Naive thymus-derived CD4-positive, alpha-beta T cell (primary cell): Measurements from ENCODE around the gene TMEM170A. TPM values are rescaled to one million over a fixed set of nuclear protein-coding genes. Genes with fewer than 3 reads are reported as not detected.
A peak's percentile ranks its signal among the peaks of the same experiment; 100 is the strongest.

Experiments
- ATAC-seq: fragments of 150-1000 bp; cut with Tn5 transposase; 2 replicates; pipeline ENCODE4 v1.10.0; 2021; ENCODE audit warnings: mild to moderate bottlenecking, moderate library complexity
- CTCF ChIA-PET: fragments of 350-600 bp; sonication (Branson Sonifier 250); formaldehyde crosslinking; loops from one replicate; lab custom pipeline; 2021; ENCODE audit warnings: antibody characterized with exemption; lab: Charles Lee
- POLR2A ChIA-PET: fragments of 350-600 bp; sonication (Branson Sonifier 250); formaldehyde crosslinking; loops from one replicate; lab custom pipeline; 2021; ENCODE audit warnings: antibody characterized with exemption, inconsistent platforms; lab: Charles Lee
- DNase-seq, 9 donors: peaks; one replicate each; pipeline versions ENCODE4 v3.0.0 to v3.0.0-alpha.2; 2020 to 2022; ENCODE audit warnings: mixed read lengths in 1 of 9
- H3K27ac ChIP-seq: one replicate; pipeline ENCODE4 v1.7.0; 2013; ENCODE audit warnings: mild to moderate bottlenecking, low read depth, low read length, moderate library complexity
- H3K27me3 ChIP-seq, 2 donors: one replicate each; pipeline ENCODE4 v1.7.0; 2013; ENCODE audit warnings: low read length in 2 of 2, mild to moderate bottlenecking in 2 of 2, moderate library complexity in 2 of 2; ENCODE audit not compliant: control insufficient read depth in 2 of 2, insufficient read depth in 2 of 2
- H3K36me3 ChIP-seq, 3 experiments: 1 replicate in 2 of 3; 2 replicates in 1 of 3; pipeline ENCODE4 v1.7.0; 2013; ENCODE audit warnings: low read length in 3 of 3, mild to moderate bottlenecking in 3 of 3, moderate library complexity in 1 of 3; ENCODE audit not compliant: insufficient read depth in 3 of 3, control insufficient read depth in 2 of 3
- H3K4me1 ChIP-seq, 2 donors: one replicate each; pipeline ENCODE4 v1.7.0; 2013; ENCODE audit warnings: low read length in 2 of 2, mild to moderate bottlenecking in 2 of 2, moderate library complexity in 1 of 2; ENCODE audit not compliant: control insufficient read depth in 2 of 2, insufficient read depth in 2 of 2
- H3K4me3 ChIP-seq: 2 replicates; pipeline ENCODE4 v1.7.0; 2013; ENCODE audit warnings: mild to moderate bottlenecking, low read length
- H3K9me3 ChIP-seq, 3 experiments: 1 replicate in 2 of 3; 2 replicates in 1 of 3; pipeline ENCODE4 v1.7.0; 2013; ENCODE audit warnings: low read length in 3 of 3; ENCODE audit not compliant: control insufficient read depth in 2 of 3
- H3K27ac Mint-ChIP-seq, 9 donors: one replicate each; pipeline ENCODE4 v1.8.0; 2020 to 2022; ENCODE audit warnings: mixed read lengths in 9 of 9, mild to moderate bottlenecking in 8 of 9, moderate library complexity in 5 of 9, inconsistent platforms in 2 of 9
- H3K27me3 Mint-ChIP-seq, 5 donors: one replicate each; pipeline ENCODE4 v1.8.0; 2021 to 2022; ENCODE audit warnings: mixed read lengths in 5 of 5, mild to moderate bottlenecking in 1 of 5
- H3K36me3 Mint-ChIP-seq, 5 donors: one replicate each; pipeline ENCODE4 v1.8.0; 2020 to 2022; ENCODE audit warnings: mixed read lengths in 5 of 5, mild to moderate bottlenecking in 3 of 5, inconsistent platforms in 1 of 5
- H3K4me1 Mint-ChIP-seq, 7 donors: one replicate each; pipeline ENCODE4 v1.8.0; 2020 to 2022; ENCODE audit warnings: mixed read lengths in 7 of 7, mild to moderate bottlenecking in 3 of 7, inconsistent platforms in 1 of 7
- H3K4me3 Mint-ChIP-seq, 10 donors: one replicate each; pipeline ENCODE4 v1.8.0; 2020 to 2022; ENCODE audit warnings: mild to moderate bottlenecking in 10 of 10, mixed read lengths in 10 of 10, moderate library complexity in 6 of 10, inconsistent platforms in 2 of 10
- H3K9me3 Mint-ChIP-seq, 11 donors: one replicate each; pipeline ENCODE4 v1.8.0; 2020 to 2022; ENCODE audit warnings: mixed read lengths in 11 of 11, mild to moderate bottlenecking in 4 of 11, inconsistent platforms in 1 of 11, moderate library complexity in 1 of 11
- intact Hi-C, 2 donors: fragments of 100-400 bp; cut with micrococcal nuclease; formaldehyde crosslinking; loops; one replicate each; pipeline ENCODE4 v1.15.1; 2023
- polyA plus RNA-seq, 2 donors: library from polyadenylated mRNA; unstranded; fragments of 300-500 nt; fragmentation: Illumina TruSeq; gene quantifications; one replicate each; pipeline ENCODE4 v1.2.3, GENCODE V29; 2021
- total RNA-seq, 6 experiments: library from RNA in 5 of 6; stranded (reverse) in 5 of 6; gene quantifications; 1 replicate in 5 of 6; 2 replicates in 1 of 6; pipeline ENCODE4 v1.2.3 and lab custom pipeline; 2021 to 2026

The TMEM170A gene
- total and polyA plus RNA-seq, 7 experiments from 2014 or later: 31.0 to 50.9 (median 35.9) TPM

GRCh38 chr16:75491876-75492275, 27.4 kb upstream of the TMEM170A start:
- Histone ChIP-seq H3K36me3 (no peaks in the 10 kb centered on the region), H3K9me3 (no peaks in the 10 kb centered on the region), H3K27ac (no peak overlapping the region), H3K27me3 (no peaks in the 10 kb centered on the region), H3K4me3 (no peak overlapping the region), H3K4me1 (no peaks in the 10 kb centered on the region)
- ChIA-PET POLR2A (no interaction called here), CTCF (no interaction called here)
- ATAC-seq (no peak), DNase-seq (no peak)
- intact Hi-C loops: no loop called here
- peaks cover 20 to 27% (median 23%) of the 10 kb centered on the region in 5 donors for H3K27me3 Mint-ChIP-seq
- H3K4me1 Mint-ChIP-seq: peaks cover 6 to 8% (median 7%) of the 10 kb centered on the region in 7 donors
- no peaks in the 10 kb centered on the region for H3K36me3 Mint-ChIP-seq
- no peaks in the 10 kb centered on the region for H3K9me3 Mint-ChIP-seq
- H3K27ac Mint-ChIP-seq: no peak overlapping the region
- no peak overlapping the region for H3K4me3 Mint-ChIP-seq

DNA sequence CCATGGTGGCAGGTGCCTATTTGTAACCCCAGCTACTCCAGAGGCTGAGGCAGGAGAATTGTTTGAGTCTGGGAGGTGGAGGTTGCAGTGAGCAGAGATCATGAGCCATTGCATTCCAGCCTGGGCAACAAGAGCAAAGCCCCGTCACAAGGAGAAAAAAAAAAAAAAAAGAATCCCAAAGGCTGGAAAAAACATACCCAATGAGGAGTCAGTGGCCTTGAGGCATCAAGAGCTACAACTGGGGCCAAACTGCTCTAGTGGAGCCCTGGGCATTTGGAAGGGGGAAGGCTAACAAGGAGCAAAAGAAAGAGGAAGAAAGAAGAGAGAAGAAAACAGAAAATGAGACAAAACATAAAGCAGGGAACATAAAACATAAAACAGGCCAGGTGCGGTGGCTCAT, 23.8 kb upstream of the TMEM170A start:
- Histone ChIP-seq H3K27me3 (no peaks in the 10 kb centered on the region), H3K27ac (no peak overlapping the region), H3K9me3 (no peaks in the 10 kb centered on the region), H3K4me1 (no peaks in the 10 kb centered on the region), H3K36me3 (no peaks in the 10 kb centered on the region), H3K4me3 (no peak overlapping the region)
- H3K4me3 Mint-ChIP-seq: no peak overlapping the region
- H3K27me3 Mint-ChIP-seq: peaks cover 8 to 16% (median 14%) of the 10 kb centered on the region in 5 donors
- ChIA-PET POLR2A (no interaction called here), CTCF (no interaction called here)
- H3K27ac Mint-ChIP-seq: no peak overlapping the region
- no peak for DNase-seq
- H3K36me3 Mint-ChIP-seq: no peaks in the 10 kb centered on the region
- no peak for ATAC-seq
- peaks cover 0 to 3% (median 0%) of the 10 kb centered on the region in 7 donors for H3K4me1 Mint-ChIP-seq
- no peaks in the 10 kb centered on the region for H3K9me3 Mint-ChIP-seq
- intact Hi-C loops: no loop called here

DNA sequence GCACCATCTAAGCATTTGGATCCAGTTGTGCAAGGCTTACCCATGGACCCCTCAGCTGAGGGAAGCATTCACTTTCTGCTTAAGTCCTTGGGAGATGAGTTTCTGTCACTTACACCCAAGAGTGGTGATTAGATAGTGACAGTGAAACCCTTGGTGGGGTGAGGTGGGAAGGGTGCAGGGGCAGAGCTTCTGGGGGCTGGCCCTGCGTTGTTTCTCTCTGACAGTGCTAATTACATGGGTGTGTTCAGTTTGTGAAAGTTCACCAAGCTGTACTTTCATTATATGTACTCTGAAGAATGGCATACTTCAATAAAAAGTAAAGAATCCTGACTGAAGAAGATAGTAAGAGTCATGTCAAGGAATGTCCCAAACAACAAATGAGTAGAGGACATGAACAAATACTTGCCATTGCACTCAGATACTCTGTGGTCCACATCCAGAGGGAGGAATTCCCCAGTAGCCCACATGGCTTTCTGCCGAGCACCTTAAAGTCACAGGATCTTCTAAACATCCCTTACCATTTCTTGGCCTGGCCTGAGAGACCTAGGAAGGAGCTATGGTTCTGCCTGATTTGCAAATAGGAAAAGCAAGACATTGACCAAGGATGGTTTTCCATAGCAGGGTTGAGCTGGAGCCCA, 22.3 kb upstream of the TMEM170A start:
- H3K36me3 Mint-ChIP-seq: no peaks in the 10 kb centered on the region
- ChIA-PET POLR2A (no interaction called here), CTCF (no interaction called here)
- DNase-seq (no peak), ATAC-seq (no peak)
- no peak overlapping the region for H3K4me3 Mint-ChIP-seq
- no peaks in the 10 kb centered on the region for H3K36me3 ChIP-seq
- no peaks in the 10 kb centered on the region for H3K4me1 ChIP-seq
- intact Hi-C loops: no loop called here
- H3K27ac Mint-ChIP-seq: no peak overlapping the region
- H3K9me3 Mint-ChIP-seq: no peaks in the 10 kb centered on the region
- H3K27ac ChIP-seq: no peak overlapping the region
- no peaks in the 10 kb centered on the region for H3K9me3 ChIP-seq
- no peaks in the 10 kb centered on the region for H3K27me3 ChIP-seq
- peaks cover 0 to 14% (median 7%) of the 10 kb centered on the region in 5 donors for H3K27me3 Mint-ChIP-seq
- H3K4me1 Mint-ChIP-seq: peaks cover 0 to 3% (median 0%) of the 10 kb centered on the region in 7 donors
- H3K4me3 ChIP-seq: no peak overlapping the region

DNA sequence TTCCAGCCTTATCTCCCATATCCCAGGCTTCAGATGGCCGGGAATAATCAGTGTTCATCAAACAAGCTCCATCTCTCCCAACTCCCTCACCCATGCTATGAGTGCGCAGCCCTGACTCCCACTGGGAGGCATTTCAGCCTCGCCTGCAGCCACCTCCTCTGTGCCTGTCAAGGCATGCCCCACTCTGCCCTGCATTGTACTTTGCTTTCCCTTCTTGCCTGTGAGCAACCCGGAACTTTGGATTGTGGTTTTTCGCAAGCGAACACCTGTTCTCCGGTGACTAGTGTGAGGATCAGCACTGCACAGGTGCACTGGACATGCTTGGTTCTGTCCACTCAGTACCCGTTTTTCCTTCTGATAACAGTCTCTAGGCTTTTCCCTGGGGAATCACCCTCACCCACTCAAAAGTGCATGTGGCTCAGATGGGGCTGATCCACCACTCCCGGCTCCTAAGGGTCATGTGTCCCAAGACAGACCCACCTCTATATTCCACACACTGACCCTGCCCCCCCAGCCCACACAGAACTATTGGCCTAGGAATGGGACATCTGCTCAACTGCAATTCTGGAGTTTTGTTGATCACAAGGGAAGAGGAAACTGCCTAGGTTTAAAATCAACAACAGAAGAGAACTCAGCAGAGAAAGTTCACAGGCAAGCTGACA, 21.7 kb upstream of the TMEM170A start:
- no peak for ATAC-seq
- CTCF ChIA-PET: no interaction called here
- Histone ChIP-seq H3K9me3 (no peaks in the 10 kb centered on the region), H3K27me3 (no peaks in the 10 kb centered on the region), H3K4me1 (no peaks in the 10 kb centered on the region), H3K27ac (no peak overlapping the region), H3K4me3 (no peak overlapping the region), H3K36me3 (no peaks in the 10 kb centered on the region)
- Mint-ChIP-seq H3K4me1 (peaks cover 0 to 3% (median 0%) of the 10 kb centered on the region in 7 donors), H3K27me3 (peaks cover 0 to 15% (median 8%) of the 10 kb centered on the region in 5 donors), H3K36me3 (no peaks in the 10 kb centered on the region), H3K4me3 (no peak overlapping the region), H3K27ac (no peak overlapping the region), H3K9me3 (no peaks in the 10 kb centered on the region)
- POLR2A ChIA-PET: no interaction called here
- intact Hi-C loops: no loop called here
- DNase-seq: no peak

DNA sequence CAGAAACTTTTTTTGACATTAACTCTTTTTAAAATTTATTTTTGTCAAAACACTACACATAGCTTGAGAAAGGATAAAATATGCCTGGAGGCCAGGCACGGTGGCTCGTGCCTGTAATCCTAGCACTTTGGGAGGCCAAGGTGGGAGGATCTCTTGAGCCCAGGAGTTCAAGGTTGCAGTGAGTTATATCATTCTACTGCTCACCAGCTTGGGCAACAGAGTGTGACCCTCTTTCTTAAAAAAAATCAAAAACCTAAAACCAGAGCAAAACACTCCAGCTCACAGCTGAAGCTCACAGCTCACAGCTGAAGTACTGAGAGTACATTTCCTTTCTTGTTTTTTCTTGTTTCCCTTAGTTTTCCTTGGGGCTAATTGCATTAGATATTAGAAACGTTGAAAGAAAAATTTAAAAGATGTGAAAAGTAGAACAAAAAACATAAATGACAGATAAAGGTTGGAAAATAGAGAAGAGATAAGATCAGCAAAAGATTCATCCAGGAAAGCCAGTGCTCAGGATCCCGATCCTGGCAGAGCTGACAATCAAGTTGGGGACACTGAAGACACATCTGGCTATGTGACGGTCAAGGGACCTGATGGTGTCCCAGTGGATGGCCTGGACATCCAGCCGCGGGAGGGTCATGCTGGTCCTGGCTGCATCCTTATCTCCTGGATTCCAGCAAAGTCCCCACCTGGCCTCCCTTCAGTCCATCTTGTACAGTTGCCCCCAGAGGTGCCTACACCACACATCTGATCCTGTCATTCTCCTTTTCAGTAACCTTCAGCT, 20.9 kb upstream of the TMEM170A start:
- POLR2A ChIA-PET: no interaction called here
- H3K9me3 Mint-ChIP-seq: no peaks in the 10 kb centered on the region
- H3K27ac Mint-ChIP-seq: peak overlapping the region in 1 of 9 donors; percentile 55
- H3K27me3 ChIP-seq: no peaks in the 10 kb centered on the region
- no peaks in the 10 kb centered on the region for H3K4me1 ChIP-seq
- H3K27me3 Mint-ChIP-seq: peaks cover 0 to 22% (median 8%) of the 10 kb centered on the region in 5 donors
- H3K9me3 ChIP-seq: no peaks in the 10 kb centered on the region
- H3K4me3 Mint-ChIP-seq: no peak overlapping the region
- no peak overlapping the region for H3K4me3 ChIP-seq
- ATAC-seq: no peak
- no peak overlapping the region for H3K27ac ChIP-seq
- H3K36me3 ChIP-seq: no peaks in the 10 kb centered on the region
- H3K4me1 Mint-ChIP-seq: peaks cover 0 to 3% (median 0%) of the 10 kb centered on the region in 7 donors
- CTCF ChIA-PET: no interaction called here
- no peak for DNase-seq
- H3K36me3 Mint-ChIP-seq: no peaks in the 10 kb centered on the region
- intact Hi-C loops: no loop called here

DNA sequence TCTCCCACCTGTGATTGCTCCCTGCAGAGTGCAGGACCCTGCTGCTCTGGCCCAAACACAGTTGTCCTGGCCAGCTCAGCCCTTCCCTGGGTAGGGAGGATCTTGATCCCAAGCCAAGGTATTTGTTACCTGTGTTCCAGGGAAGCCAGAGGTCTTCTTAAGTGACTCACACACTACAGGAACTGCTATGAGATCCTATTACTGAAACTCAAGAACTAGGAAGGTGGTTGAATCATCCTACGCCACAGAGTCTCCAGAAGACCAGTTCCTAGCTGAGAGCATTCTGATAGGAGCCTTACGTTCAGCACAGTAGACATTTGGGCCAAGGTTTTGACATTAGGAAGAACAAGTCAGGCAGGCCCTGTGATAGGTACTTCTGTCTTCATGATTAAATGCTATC, 18.7 kb upstream of the TMEM170A start:
- peaks cover 0 to 3% (median 0%) of the 10 kb centered on the region in 11 donors for H3K9me3 Mint-ChIP-seq
- no peaks in the 10 kb centered on the region for H3K4me1 ChIP-seq
- H3K4me1 Mint-ChIP-seq: peaks cover 0 to 3% (median 0%) of the 10 kb centered on the region in 7 donors
- H3K4me3 Mint-ChIP-seq: no peak overlapping the region
- H3K9me3 ChIP-seq: no peaks in the 10 kb centered on the region
- POLR2A ChIA-PET: no interaction called here
- H3K27me3 ChIP-seq: no peaks in the 10 kb centered on the region
- H3K27ac ChIP-seq: no peak overlapping the region
- CTCF ChIA-PET: no interaction called here
- intact Hi-C loops: no loop called here
- no peak for ATAC-seq
- H3K27ac Mint-ChIP-seq: no peak overlapping the region
- peaks cover 0 to 23% (median 7%) of the 10 kb centered on the region in 5 donors for H3K27me3 Mint-ChIP-seq
- DNase-seq: no peak
- H3K36me3 ChIP-seq: no peaks in the 10 kb centered on the region
- H3K36me3 Mint-ChIP-seq: no peaks in the 10 kb centered on the region
- no peak overlapping the region for H3K4me3 ChIP-seq
